Measurements from ENCODE around the gene GSC2. TPM values are rescaled to one million over a fixed set of nuclear protein-coding genes. Genes with fewer than 3 reads are reported as not detected.

The GSC2 gene
- total RNA-seq, 2 experiments from 2014 or later = not detected

- H3K27me3 Mint-ChIP-seq = no peaks in the 10 kb centered on the region
- ATAC-seq = no peak
- POLR2A ChIA-PET = no interaction called here
- CTCF ChIA-PET = no interaction called here
- H3K9me3 Mint-ChIP-seq = no peaks in the 10 kb centered on the region
- DNase-seq = no peak
- no peak overlapping the region for H3K4me3 Mint-ChIP-seq
- no peak overlapping the region for H3K27ac Mint-ChIP-seq
- no peaks in the 10 kb centered on the region for H3K4me1 Mint-ChIP-seq (ENCODE audit: low read depth)
- H3K36me3 Mint-ChIP-seq (ENCODE audit: low read depth) = peaks cover 9% of the 10 kb centered on the region
- no peak for TF ChIP-seq CTCF (IDR thresholded peaks at IDR 0.05)
- intact Hi-C loops (cut with micrococcal nuclease) = no loop called here
Observed at GRCh38 chr22:19128946-19129727, 21.0 kb downstream of the GSC2 start.

- H3K36me3 Mint-ChIP-seq (ENCODE audit: low read depth) = peaks cover 9% of the 10 kb centered on the region
- DNase-seq (no peak), ATAC-seq (no peak)
- H3K9me3 Mint-ChIP-seq = no peaks in the 10 kb centered on the region
- no peak overlapping the region for H3K4me3 Mint-ChIP-seq
- H3K27me3 Mint-ChIP-seq = no peaks in the 10 kb centered on the region
- no peak overlapping the region for H3K27ac Mint-ChIP-seq
- CTCF ChIA-PET = no interaction called here
- H3K4me1 Mint-ChIP-seq (ENCODE audit: low read depth) = no peaks in the 10 kb centered on the region
- intact Hi-C loops (cut with micrococcal nuclease) = no loop called here
- POLR2A ChIA-PET = interaction anchor here (1.0 kb wide), 1 partner anchor 12 kb away, joined by 3 read pairs; no protein-coding TSS in a partner anchor
- TF ChIP-seq CTCF (IDR thresholded peaks at IDR 0.05) = no peak
Observed at GRCh38 chr22:19128009-19128401, 22.1 kb downstream of the GSC2 start.

- CTCF ChIA-PET = no interaction called here
- no peak for TF ChIP-seq CTCF (IDR thresholded peaks at IDR 0.05)
- DNase-seq (no peak), ATAC-seq (no peak)
- no peaks in the 10 kb centered on the region for H3K4me1 Mint-ChIP-seq (ENCODE audit: low read depth)
- H3K4me3 Mint-ChIP-seq = no peak overlapping the region
- peaks cover 9% of the 10 kb centered on the region for H3K36me3 Mint-ChIP-seq (ENCODE audit: low read depth)
- H3K27me3 Mint-ChIP-seq = no peaks in the 10 kb centered on the region
- H3K9me3 Mint-ChIP-seq = no peaks in the 10 kb centered on the region
- POLR2A ChIA-PET = interaction anchor here (1.0 kb wide), 1 partner anchor 12 kb away, joined by 3 read pairs; no protein-coding TSS in a partner anchor
- H3K27ac Mint-ChIP-seq = no peak overlapping the region
- intact Hi-C loops (cut with micrococcal nuclease) = no loop called here
Observed at GRCh38 chr22:19127329-19128008, 22.6 kb downstream of the GSC2 start.

GRCh38 chr22:19126309-19127273, 23.5 kb downstream of the GSC2 start:
- ChIA-PET POLR2A (interaction anchor here (1.0 kb wide), 1 partner anchor 11 kb away, joined by 3 read pairs; no protein-coding TSS in a partner anchor), CTCF (no interaction called here)
- Mint-ChIP-seq H3K9me3 (no peaks in the 10 kb centered on the region), H3K4me3 (no peak overlapping the region), H3K27me3 (no peaks in the 10 kb centered on the region), H3K27ac (no peak overlapping the region), H3K4me1 (ENCODE audit: low read depth) (no peaks in the 10 kb centered on the region), H3K36me3 (ENCODE audit: low read depth) (peaks cover 5% of the 10 kb centered on the region)
- ATAC-seq (no peak), DNase-seq (no peak)
- intact Hi-C loops (cut with micrococcal nuclease) = no loop called here
- no peak for TF ChIP-seq CTCF (IDR thresholded peaks at IDR 0.05)

All from activated CD8-positive, alpha-beta T cell treated with anti-CD3 and anti-CD28 coated beads for 36 hours (primary cell).